ENCODE data around the gene MAP2K3. TPM values are rescaled to one million over a fixed set of nuclear protein-coding genes. Genes with fewer than 3 reads are reported as not detected.

The MAP2K3 gene
- total and polyA plus RNA-seq, 2 donors (not counting 3 experiments of a cell fraction or from before 2014, with no cell fraction given) = 15.3 to 36.3 TPM

DNA sequence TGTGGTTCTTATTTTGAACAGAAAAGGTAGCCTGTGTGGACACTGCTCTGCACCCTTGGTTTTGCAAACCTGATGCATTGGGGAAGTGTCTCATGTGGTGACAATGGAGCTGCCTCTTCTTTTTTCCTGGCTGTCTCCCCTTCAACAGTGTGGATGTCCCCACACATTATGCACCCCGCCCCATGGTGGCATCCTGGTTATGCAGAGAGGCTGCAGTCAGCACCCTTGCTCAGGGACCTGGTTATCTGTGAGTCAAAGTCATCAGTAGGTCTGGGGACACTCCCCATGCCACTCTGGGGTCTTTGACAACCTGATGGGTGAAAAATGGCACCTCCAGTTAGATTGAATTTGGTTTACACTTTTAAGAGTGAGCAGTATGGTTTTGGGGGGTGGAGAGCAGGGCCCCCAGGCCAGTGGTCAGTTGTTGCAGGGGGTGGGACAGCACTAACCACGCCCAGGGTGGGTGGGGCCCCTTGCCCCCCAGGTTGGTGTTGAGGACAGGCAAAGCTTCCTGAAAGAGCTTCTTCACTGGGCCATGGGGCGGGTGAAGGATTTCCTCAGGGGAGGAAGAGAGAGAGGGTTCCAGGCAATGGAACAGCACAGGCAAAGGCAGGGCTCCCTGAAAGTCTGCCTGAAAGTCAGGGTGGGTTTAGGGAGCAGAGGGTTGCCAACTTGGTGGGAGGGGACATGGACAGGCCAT is 67.0 kb downstream of the MAP2K3 start:
- Histone ChIP-seq H4K20me1 (replicated peaks; ENCODE audit: control insufficient read depth, extremely low read depth, insufficient read depth, low read length) (no peaks in the 10 kb centered on the region), H3K36me3 (ENCODE audit: control insufficient read depth in 2 of 2, extremely low read depth in 1 of 2, insufficient read depth in 2 of 2, low read length in 2 of 2) (no peaks in the 10 kb centered on the region), H3K9ac (replicated peaks; ENCODE audit: extremely low read depth, insufficient read depth, low read length) (no peak overlapping the region), H3K27ac (ENCODE audit: insufficient read depth, low read depth, low read length) (no peak overlapping the region), H3K9me3 (replicated peaks; ENCODE audit: control insufficient read depth, insufficient read depth, low read length) (no peaks in the 10 kb centered on the region), H3K9me1 (replicated peaks; ENCODE audit: control insufficient read depth, extremely low read depth, insufficient read depth, low read length) (no peaks in the 10 kb centered on the region), H3K4me2 (ENCODE audit: insufficient read depth, low read length) (no peak overlapping the region), H3K4me3 (replicated peaks in 1 of 3; ENCODE audit: insufficient read depth in 1 of 3, low read depth in 1 of 3, low read length in 3 of 3) (no peak overlapping the region), H2AFZ (ENCODE audit: low read depth, low read length) (no peak overlapping the region), H3K27me3 (ENCODE audit: control insufficient read depth in 2 of 2, insufficient read depth in 2 of 2, low read length in 2 of 2) (no peaks in the 10 kb centered on the region), H3K79me2 (ENCODE audit: control insufficient read depth, insufficient read depth, low read length) (no peaks in the 10 kb centered on the region), H3K4me1 (ENCODE audit: control insufficient read depth, extremely low read depth, insufficient read depth, low read length) (no peaks in the 10 kb centered on the region)
- TF ChIP-seq MAX (IDR thresholded peaks at IDR 0.05; ENCODE audit: insufficient read depth, insufficient read length) (no peak), GATA2 (IDR thresholded peaks at IDR 0.05; ENCODE audit: insufficient read depth, insufficient read length, low read depth, low read length) (no peak), EZH2 (IDR thresholded peaks at IDR 0.05; ENCODE audit: borderline replicate concordance, low read depth, low read length, severe bottlenecking) (no peak), JUN (IDR thresholded peaks at IDR 0.05; ENCODE audit: borderline replicate concordance, insufficient read depth, insufficient read length, low read depth) (no peak), POLR2AphosphoS5 (IDR thresholded peaks at IDR 0.05; ENCODE audit: insufficient read depth, low read depth, low read length) (no peak), FOS (IDR thresholded peaks at IDR 0.05; ENCODE audit: borderline replicate concordance, insufficient read depth, low read length) (no peak), POLR2A (IDR thresholded peaks at IDR 0.05; ENCODE audit: low read depth, low read length) (no peak), MYC (IDR thresholded peaks at IDR 0.05; ENCODE audit: low read depth, low read length) (no peak)
- TF ChIP-seq, protein P1, sequence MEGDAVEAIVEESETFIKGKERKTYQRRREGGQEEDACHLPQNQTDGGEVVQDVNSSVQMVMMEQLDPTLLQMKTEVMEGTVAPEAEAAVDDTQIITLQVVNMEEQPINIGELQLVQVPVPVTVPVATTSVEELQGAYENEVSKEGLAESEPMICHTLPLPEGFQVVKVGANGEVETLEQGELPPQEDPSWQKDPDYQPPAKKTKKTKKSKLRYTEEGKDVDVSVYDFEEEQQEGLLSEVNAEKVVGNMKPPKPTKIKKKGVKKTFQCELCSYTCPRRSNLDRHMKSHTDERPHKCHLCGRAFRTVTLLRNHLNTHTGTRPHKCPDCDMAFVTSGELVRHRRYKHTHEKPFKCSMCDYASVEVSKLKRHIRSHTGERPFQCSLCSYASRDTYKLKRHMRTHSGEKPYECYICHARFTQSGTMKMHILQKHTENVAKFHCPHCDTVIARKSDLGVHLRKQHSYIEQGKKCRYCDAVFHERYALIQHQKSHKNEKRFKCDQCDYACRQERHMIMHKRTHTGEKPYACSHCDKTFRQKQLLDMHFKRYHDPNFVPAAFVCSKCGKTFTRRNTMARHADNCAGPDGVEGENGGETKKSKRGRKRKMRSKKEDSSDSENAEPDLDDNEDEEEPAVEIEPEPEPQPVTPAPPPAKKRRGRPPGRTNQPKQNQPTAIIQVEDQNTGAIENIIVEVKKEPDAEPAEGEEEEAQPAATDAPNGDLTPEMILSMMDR (IDR thresholded peaks at IDR 0.05; ENCODE audit: extremely low read depth in 1 of 2, insufficient read depth in 1 of 2, low read depth in 1 of 2, low read length in 2 of 2) = no peak
- POLR2A ChIA-PET = no interaction called here
- dilution Hi-C loops (cut with MboI; ENCODE audit: extremely low pct_ligation_motif_present, low sequenced_read_pairs) (no loop called here), intact Hi-C loops (cut with micrococcal nuclease) (no loop called here)
- DNase-seq (ENCODE audit: low read depth, low spot score) = no peak
- no peak for FAIRE-seq
- BruUV-seq (replicated peaks) = no TSS peak
- CTCF ChIA-PET = no interaction called here

Data from endothelial cell of umbilical vein (primary cell).